ENCODE data around the gene CFAP77. TPM values are rescaled to one million over a fixed set of nuclear protein-coding genes. Genes with fewer than 3 reads are reported as not detected.

Gene CFAP77
- total and polyA plus RNA-seq, 2 of the 8 experiments (the other 6 are each of a cell fraction or from before 2014, with no cell fraction given) = 0.63 to 0.97 TPM

- Histone ChIP-seq H3K4me3 (ENCODE audit: extremely low read depth in 1 of 4, insufficient read depth in 2 of 4, low read depth in 3 of 4, low read length in 4 of 4) (no peak overlapping the region), H3K23ac (ENCODE audit: insufficient read length) (no peak overlapping the region), H3K9me3 (ENCODE audit: insufficient read depth in 2 of 2, low read depth in 1 of 2, low read length in 1 of 2) (no peaks in the 10 kb centered on the region), H3K79me1 (ENCODE audit: low read depth, low read length) (no peaks in the 10 kb centered on the region), H2BK12ac (ENCODE audit: low read depth, low read length) (no peak overlapping the region), H4K5ac (ENCODE audit: insufficient read length, low read depth, low read length) (no peak overlapping the region), H3K4ac (replicated peaks; ENCODE audit: insufficient read length, low read depth, low read length) (no peak overlapping the region), H3K27me3 (replicated peaks in 1 of 4; ENCODE audit: control insufficient read depth in 3 of 4, extremely low read depth in 1 of 4, insufficient read depth in 3 of 4, low read length in 3 of 4) (no peaks in the 10 kb centered on the region), H3K27ac (ENCODE audit: low read depth, low read length) (no peak overlapping the region), H2BK5ac (ENCODE audit: low read depth, low read length) (no peak overlapping the region), H3K56ac (replicated peaks; ENCODE audit: insufficient read length, low read depth, low read length) (no peak overlapping the region), H2AK5ac (ENCODE audit: low read depth, low read length) (no peak overlapping the region), H3K79me2 (ENCODE audit: control insufficient read depth in 1 of 2, insufficient read depth in 2 of 2, low read length in 2 of 2) (no peaks in the 10 kb centered on the region), H3K23me2 (ENCODE audit: low read depth, low read length) (peaks cover under 1% of the 10 kb centered on the region; the same call in 1 of the 2 replicates), H3K14ac (ENCODE audit: insufficient read length) (no peak overlapping the region), H3K4me1 (replicated peaks in 1 of 4; ENCODE audit: control insufficient read depth in 3 of 4, insufficient read depth in 4 of 4, low read length in 3 of 4) (peaks cover 0 to 3% (median 2%) of the 10 kb centered on the region in 4 experiments; a peak in 3 of 7 replicates), H2AFZ (ENCODE audit: low read length) (no peak overlapping the region), H3K9ac (replicated peaks in 1 of 4; ENCODE audit: extremely low read depth in 1 of 4, low read depth in 3 of 4, low read length in 3 of 4) (no peak overlapping the region), H2BK120ac (replicated peaks; ENCODE audit: low read depth, low read length) (no peak overlapping the region), H4K8ac (ENCODE audit: extremely low read depth, insufficient read depth, low read length) (no peak overlapping the region), H4K20me1 (replicated peaks in 1 of 2; ENCODE audit: control insufficient read depth in 1 of 2, insufficient read depth in 2 of 2, low read length in 2 of 2) (peaks cover 0 to 2% of the 10 kb centered on the region in 2 experiments), H3K36me3 (ENCODE audit: control insufficient read depth in 2 of 4, insufficient read depth in 4 of 4, low read length in 3 of 4) (no peaks in the 10 kb centered on the region), H2BK20ac (ENCODE audit: low read length) (no peak overlapping the region), H3K18ac (ENCODE audit: extremely low read depth, low read length) (no peak overlapping the region; the same call in 1 of the 2 replicates), H2BK15ac (ENCODE audit: low read length) (no peak overlapping the region), H3K4me2 (ENCODE audit: insufficient read depth in 1 of 2, low read depth in 2 of 2, low read length in 2 of 2) (no peak overlapping the region), H4K91ac (replicated peaks; ENCODE audit: insufficient read length, low read length) (no peak overlapping the region)
- WGBS, 2 experiments (ENCODE audit: extremely low coverage in 1 of 2, insufficient coverage in 1 of 2, insufficient read length in 1 of 2, insufficient replicate concordance in 2 of 2, low coverage in 1 of 2, low lambda C conversion rate in 2 of 2, missing lambda C conversion rate in 1 of 2) = 86% methylated on average over 13 of the region's 13 CpGs; no CpG with 5 or more reads in 1 of the 2 experiments
- DNase-seq (ENCODE audit: low read depth in 1 of 2, low spot score in 2 of 2) (no peak), FAIRE-seq (no peak)
- CTCF ChIA-PET (ENCODE audit: partially characterized antibody) = interaction anchor here (0.7 to 1.7 kb wide), 4 partner anchors 34 to 342 kb away, joined by 3 to 4 read pairs (median 3); no protein-coding TSS in a partner anchor
- POLR2A ChIA-PET (ENCODE audit: partially characterized antibody) = no interaction called here
- TF ChIP-seq TEAD4 (IDR thresholded peaks at IDR 0.05; ENCODE audit: low read depth, low read length) (no peak), CHD1 (IDR thresholded peaks at IDR 0.05; ENCODE audit: low read depth, low read length) (no peak), CREB1 (IDR thresholded peaks at IDR 0.05) (no peak), FOSL1 (IDR thresholded peaks at IDR 0.05; ENCODE audit: insufficient read depth, low read depth, low read length) (no peak), SIN3A (conservative IDR thresholded peaks at IDR 0.05 in 1 of 2, IDR thresholded peaks at IDR 0.05 in 1 of 2; ENCODE audit: low read depth in 1 of 2, low read length in 2 of 2) (no peak), CBX5 (IDR thresholded peaks at IDR 0.05; ENCODE audit: low read depth, low read length) (no peak), MAFK (IDR thresholded peaks at IDR 0.05; ENCODE audit: low read depth, low read length) (no peak)
These were observed 141.5 kb downstream of the CFAP77 start for GRCh38 chr9:132551556-132551955.

Data from H1 (cell line).